Measurements from ENCODE around the gene SNTB2.

SNTB2 gene

DNA sequence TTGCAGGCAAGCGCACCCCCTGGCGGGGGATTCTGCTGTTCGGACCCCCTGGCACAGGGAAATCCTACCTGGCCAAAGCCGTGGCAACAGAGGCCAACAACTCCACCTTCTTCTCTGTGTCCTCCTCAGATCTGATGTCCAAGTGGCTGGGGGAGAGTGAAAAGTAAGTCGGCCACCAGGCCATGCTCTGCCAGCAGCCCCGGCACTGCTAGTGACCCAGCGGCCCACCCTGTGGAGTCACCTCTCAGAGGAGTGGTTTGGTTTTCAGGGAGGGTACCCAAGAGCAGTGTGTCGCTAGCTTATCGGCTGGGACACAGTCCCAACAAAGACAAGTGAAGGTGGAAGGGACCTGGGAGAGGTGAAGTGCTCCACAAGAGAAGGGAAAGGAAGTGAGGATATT, 132.4 kb downstream of the SNTB2 start:
- Histone ChIP-seq H3K27me3 (ENCODE audit: control insufficient read depth in 5 of 5, insufficient read depth in 4 of 5, low read length in 5 of 5) (no peaks in the 10 kb centered on the region), H3K27ac (ENCODE audit: low read depth, low read length) (no peak overlapping the region), H3K4me3 (ENCODE audit: low read depth in 1 of 5, low read length in 5 of 5) (no peak overlapping the region), H3K9me3 (ENCODE audit: control insufficient read depth in 5 of 5, low read length in 5 of 5) (no peaks in the 10 kb centered on the region), H3K4me1 (ENCODE audit: control insufficient read depth in 5 of 5, insufficient read depth in 5 of 5, low read length in 5 of 5) (peaks cover 0 to 18% (median 11%) of the 10 kb centered on the region in 5 donors), H3K36me3 (ENCODE audit: control insufficient read depth in 5 of 5, insufficient read depth in 5 of 5, low read length in 5 of 5) (peaks cover 0 to 92% (median 85%) of the 10 kb centered on the region in 5 donors), H3K9ac (ENCODE audit: low read length in 5 of 5) (no peak overlapping the region)

DNA sequence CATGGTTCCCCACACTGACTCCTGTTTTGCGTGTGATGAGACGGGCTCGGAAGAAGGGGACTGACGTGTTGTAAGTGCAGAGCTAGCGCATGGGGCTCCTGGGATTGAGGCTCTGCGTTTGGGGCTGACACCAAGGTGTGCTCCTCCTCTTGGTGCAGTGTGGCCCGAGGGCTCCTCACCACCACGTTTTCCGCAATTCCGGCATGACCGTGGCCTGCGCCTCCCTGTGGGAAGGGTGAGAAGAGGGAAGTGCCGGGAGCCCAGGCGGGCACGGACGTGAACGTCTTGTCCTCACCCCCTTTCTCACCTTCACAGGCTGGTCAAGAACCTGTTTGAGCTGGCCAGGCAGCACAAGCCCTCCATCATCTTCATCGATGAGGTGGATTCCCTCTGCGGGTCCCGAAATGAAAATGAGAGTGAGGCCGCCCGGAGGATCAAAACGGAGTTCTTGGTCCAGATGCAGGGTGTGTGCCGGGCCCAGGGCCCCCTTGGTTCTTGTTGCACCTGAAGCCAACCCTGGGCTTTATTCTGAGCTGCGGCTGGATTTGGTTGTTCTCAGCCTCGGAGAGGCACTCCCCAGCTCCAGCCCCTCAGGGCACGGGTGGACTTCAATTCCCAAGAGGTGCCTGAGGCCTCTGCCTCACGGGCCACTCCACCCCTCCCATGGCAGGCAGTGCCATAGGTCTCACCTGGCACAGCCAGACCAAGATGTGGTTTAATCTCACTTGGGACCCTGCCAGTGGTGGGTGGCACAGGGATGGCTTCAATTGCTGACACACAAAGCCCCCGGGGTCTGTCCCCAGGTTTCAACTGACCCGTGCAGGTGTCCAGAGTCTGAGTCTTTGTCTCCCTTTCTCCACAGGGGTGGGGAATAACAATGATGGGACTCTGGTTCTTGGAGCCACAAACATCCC, 133.1 kb downstream of the SNTB2 start:
- Histone ChIP-seq H3K9me3 (ENCODE audit: control insufficient read depth in 5 of 5, low read length in 5 of 5) (no peaks in the 10 kb centered on the region), H3K27me3 (ENCODE audit: control insufficient read depth in 5 of 5, insufficient read depth in 4 of 5, low read length in 5 of 5) (no peaks in the 10 kb centered on the region), H3K27ac (ENCODE audit: low read depth, low read length) (no peak overlapping the region), H3K36me3 (ENCODE audit: control insufficient read depth in 5 of 5, insufficient read depth in 5 of 5, low read length in 5 of 5) (peaks cover 0 to 94% (median 88%) of the 10 kb centered on the region in 5 donors), H3K4me3 (ENCODE audit: low read depth in 1 of 5, low read length in 5 of 5) (no peak overlapping the region), H3K4me1 (ENCODE audit: control insufficient read depth in 5 of 5, insufficient read depth in 5 of 5, low read length in 5 of 5) (peaks cover 0 to 20% (median 15%) of the 10 kb centered on the region in 5 donors), H3K9ac (ENCODE audit: low read length in 5 of 5) (no peak overlapping the region)

DNA sequence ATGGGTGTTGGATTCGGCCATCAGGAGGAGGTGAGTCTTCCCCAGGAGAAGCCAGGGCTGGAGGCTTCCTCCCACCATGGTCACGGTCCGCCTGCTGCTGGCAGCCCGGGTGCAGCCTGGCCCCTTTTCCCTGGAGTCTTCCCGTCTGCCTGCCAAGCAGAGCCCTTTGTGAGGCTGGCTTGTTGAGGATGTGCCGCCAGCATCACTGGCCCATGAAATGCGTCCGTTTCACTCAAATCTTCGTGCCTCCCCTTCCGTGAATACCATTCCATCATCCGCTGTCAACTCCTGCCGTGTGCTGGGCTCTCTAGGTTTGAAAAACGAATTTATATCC, 133.7 kb downstream of the SNTB2 start:
- no peak overlapping the region for H3K9ac ChIP-seq (ENCODE audit: low read length in 5 of 5)
- no peaks in the 10 kb centered on the region for H3K27me3 ChIP-seq (ENCODE audit: control insufficient read depth in 5 of 5, insufficient read depth in 4 of 5, low read length in 5 of 5)
- peaks cover 0 to 16% (median 11%) of the 10 kb centered on the region in 5 donors for H3K4me1 ChIP-seq (ENCODE audit: control insufficient read depth in 5 of 5, insufficient read depth in 5 of 5, low read length in 5 of 5)
- no peak overlapping the region for H3K4me3 ChIP-seq (ENCODE audit: low read depth in 1 of 5, low read length in 5 of 5)
- peaks cover 0 to 91% (median 86%) of the 10 kb centered on the region in 5 donors for H3K36me3 ChIP-seq (ENCODE audit: control insufficient read depth in 5 of 5, insufficient read depth in 5 of 5, low read length in 5 of 5)
- no peak overlapping the region for H3K27ac ChIP-seq (ENCODE audit: low read depth, low read length)
- no peaks in the 10 kb centered on the region for H3K9me3 ChIP-seq (ENCODE audit: control insufficient read depth in 5 of 5, low read length in 5 of 5)

- Histone ChIP-seq H3K27ac (ENCODE audit: low read depth, low read length) (no peak overlapping the region), H3K36me3 (ENCODE audit: control insufficient read depth in 5 of 5, insufficient read depth in 5 of 5, low read length in 5 of 5) (peaks cover 0 to 91% (median 86%) of the 10 kb centered on the region in 5 donors), H3K4me1 (ENCODE audit: control insufficient read depth in 5 of 5, insufficient read depth in 5 of 5, low read length in 5 of 5) (peaks cover 2 to 20% (median 10%) of the 10 kb centered on the region in 5 donors), H3K9ac (ENCODE audit: low read length in 5 of 5) (no peak overlapping the region), H3K4me3 (ENCODE audit: low read depth in 1 of 5, low read length in 5 of 5) (no peak overlapping the region), H3K9me3 (ENCODE audit: control insufficient read depth in 5 of 5, low read length in 5 of 5) (no peaks in the 10 kb centered on the region), H3K27me3 (ENCODE audit: control insufficient read depth in 5 of 5, insufficient read depth in 4 of 5, low read length in 5 of 5) (no peaks in the 10 kb centered on the region)
Measured at GRCh38 chr16:69321080-69321479, 134.1 kb downstream of the SNTB2 start.

DNA sequence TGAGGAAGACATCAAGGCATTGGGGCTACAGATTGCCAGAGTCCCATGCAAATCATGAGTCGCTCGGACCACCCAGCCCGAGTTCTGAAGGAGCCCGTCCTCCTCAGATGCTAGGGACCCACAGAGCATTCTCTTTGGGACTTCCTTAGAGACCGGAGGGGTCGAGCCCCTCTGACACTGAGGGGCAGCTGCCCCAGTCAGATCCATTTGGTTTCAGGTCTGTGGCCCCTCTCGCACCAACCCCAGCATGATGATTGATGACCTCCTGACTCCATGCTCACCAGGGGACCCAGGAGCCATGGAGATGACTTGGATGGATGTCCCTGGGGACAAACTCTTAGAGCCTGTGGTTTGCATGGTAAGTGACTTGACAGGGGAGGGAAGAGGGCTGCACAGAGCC, 135.4 kb downstream of the SNTB2 start:
- no peak overlapping the region for H3K27ac ChIP-seq (ENCODE audit: low read depth, low read length)
- peaks cover 6 to 32% (median 17%) of the 10 kb centered on the region in 5 donors for H3K4me1 ChIP-seq (ENCODE audit: control insufficient read depth in 5 of 5, insufficient read depth in 5 of 5, low read length in 5 of 5)
- H3K36me3 ChIP-seq (ENCODE audit: control insufficient read depth in 5 of 5, insufficient read depth in 5 of 5, low read length in 5 of 5), result peaks cover 0 to 87% (median 80%) of the 10 kb centered on the region in 5 donors
- H3K4me3 ChIP-seq (ENCODE audit: low read depth in 1 of 5, low read length in 5 of 5), result no peak overlapping the region
- H3K9ac ChIP-seq (ENCODE audit: low read length in 5 of 5), result no peak overlapping the region
- H3K9me3 ChIP-seq (ENCODE audit: control insufficient read depth in 5 of 5, low read length in 5 of 5), result no peaks in the 10 kb centered on the region
- H3K27me3 ChIP-seq (ENCODE audit: control insufficient read depth in 5 of 5, insufficient read depth in 4 of 5, low read length in 5 of 5), result no peaks in the 10 kb centered on the region

- Histone ChIP-seq H3K36me3 (ENCODE audit: control insufficient read depth in 5 of 5, insufficient read depth in 5 of 5, low read length in 5 of 5) (peaks cover 0 to 85% (median 76%) of the 10 kb centered on the region in 5 donors), H3K4me1 (ENCODE audit: control insufficient read depth in 5 of 5, insufficient read depth in 5 of 5, low read length in 5 of 5) (peaks cover 6 to 41% (median 24%) of the 10 kb centered on the region in 5 donors), H3K9me3 (ENCODE audit: control insufficient read depth in 5 of 5, low read length in 5 of 5) (no peaks in the 10 kb centered on the region), H3K27ac (ENCODE audit: low read depth, low read length) (no peak overlapping the region), H3K27me3 (ENCODE audit: control insufficient read depth in 5 of 5, insufficient read depth in 4 of 5, low read length in 5 of 5) (no peaks in the 10 kb centered on the region), H3K4me3 (ENCODE audit: low read depth in 1 of 5, low read length in 5 of 5) (no peak overlapping the region), H3K9ac (ENCODE audit: low read length in 5 of 5) (peak overlapping the region in 1 of 5 donors; percentile 47)
Measured at GRCh38 chr16:69323415-69323814, 136.5 kb downstream of the SNTB2 start.

- no peak overlapping the region for H3K4me3 ChIP-seq (ENCODE audit: low read depth in 1 of 5, low read length in 5 of 5)
- peaks cover 0 to 80% (median 71%) of the 10 kb centered on the region in 5 donors for H3K36me3 ChIP-seq (ENCODE audit: control insufficient read depth in 5 of 5, insufficient read depth in 5 of 5, low read length in 5 of 5)
- H3K4me1 ChIP-seq (ENCODE audit: control insufficient read depth in 5 of 5, insufficient read depth in 5 of 5, low read length in 5 of 5), result peaks cover 6 to 48% (median 31%) of the 10 kb centered on the region in 5 donors
- no peaks in the 10 kb centered on the region for H3K9me3 ChIP-seq (ENCODE audit: control insufficient read depth in 5 of 5, low read length in 5 of 5)
- no peaks in the 10 kb centered on the region for H3K27me3 ChIP-seq (ENCODE audit: control insufficient read depth in 5 of 5, insufficient read depth in 4 of 5, low read length in 5 of 5)
- H3K9ac ChIP-seq (ENCODE audit: low read length in 5 of 5), result no peak overlapping the region
- H3K27ac ChIP-seq (ENCODE audit: low read depth, low read length), result no peak overlapping the region
Measured at GRCh38 chr16:69324013-69324531, 137.1 kb downstream of the SNTB2 start.

DNA sequence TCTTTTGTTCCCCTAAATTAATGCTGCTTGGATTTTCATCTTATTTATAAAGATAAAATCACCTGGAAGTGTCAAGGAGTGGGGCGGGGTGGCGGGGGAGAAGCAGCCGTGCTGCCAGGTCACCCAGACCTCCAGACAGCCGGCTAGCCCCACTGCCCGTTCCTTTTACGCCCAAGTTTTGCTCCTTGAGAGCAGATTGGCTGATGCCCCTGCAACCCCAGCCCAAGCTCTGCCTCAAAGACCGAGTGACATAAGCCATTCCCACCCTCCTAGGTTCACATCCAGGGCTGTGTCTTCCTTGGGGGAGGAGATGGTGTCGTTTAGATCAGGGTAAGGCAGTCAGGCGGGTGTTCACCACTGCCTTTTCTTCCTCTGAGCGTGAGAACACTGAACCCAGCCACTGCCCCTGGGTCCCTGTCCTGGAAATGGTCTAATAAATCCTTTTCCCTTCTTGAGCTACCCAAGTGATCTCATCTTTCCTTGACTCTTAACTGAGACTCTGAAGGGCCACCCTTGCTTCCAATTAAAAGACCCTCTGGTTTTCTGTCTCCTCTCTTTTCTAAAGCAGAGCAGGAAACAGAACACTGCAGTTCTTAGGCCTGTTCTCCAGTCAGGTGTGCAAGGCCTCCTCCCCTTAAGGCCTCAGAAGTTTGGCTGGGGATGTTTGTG, 137.8 kb downstream of the SNTB2 start:
- no peak overlapping the region for H3K4me3 ChIP-seq (ENCODE audit: low read depth in 1 of 5, low read length in 5 of 5)
- no peak overlapping the region for H3K27ac ChIP-seq (ENCODE audit: low read depth, low read length)
- peaks cover 0 to 73% (median 64%) of the 10 kb centered on the region in 5 donors for H3K36me3 ChIP-seq (ENCODE audit: control insufficient read depth in 5 of 5, insufficient read depth in 5 of 5, low read length in 5 of 5)
- no peaks in the 10 kb centered on the region for H3K9me3 ChIP-seq (ENCODE audit: control insufficient read depth in 5 of 5, low read length in 5 of 5)
- H3K4me1 ChIP-seq (ENCODE audit: control insufficient read depth in 5 of 5, insufficient read depth in 5 of 5, low read length in 5 of 5), result peaks cover 7 to 54% (median 37%) of the 10 kb centered on the region in 5 donors
- no peaks in the 10 kb centered on the region for H3K27me3 ChIP-seq (ENCODE audit: control insufficient read depth in 5 of 5, insufficient read depth in 4 of 5, low read length in 5 of 5)
- no peak overlapping the region for H3K9ac ChIP-seq (ENCODE audit: low read length in 5 of 5)

DNA sequence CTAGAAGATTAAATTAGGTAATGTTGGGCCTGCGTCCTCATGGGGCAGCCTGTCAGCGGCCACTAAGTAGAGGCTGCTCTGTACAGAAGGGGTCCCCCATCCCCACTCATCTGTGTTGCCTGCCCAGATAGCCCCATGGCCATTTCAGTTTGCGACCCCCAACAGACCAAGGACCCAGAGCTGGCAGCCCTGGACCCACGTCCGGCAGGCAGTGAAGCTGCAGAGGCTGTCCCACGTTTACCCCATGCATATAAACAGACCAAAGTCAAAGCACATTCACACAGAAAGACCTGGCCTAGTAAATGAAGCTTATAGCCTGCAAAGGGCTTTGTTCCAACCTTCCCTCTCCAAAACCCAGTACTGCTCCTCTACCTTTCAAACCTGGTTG, 138.8 kb downstream of the SNTB2 start:
- Histone ChIP-seq H3K27ac (ENCODE audit: low read depth, low read length) (no peak overlapping the region), H3K9me3 (ENCODE audit: control insufficient read depth in 5 of 5, low read length in 5 of 5) (no peaks in the 10 kb centered on the region), H3K4me3 (ENCODE audit: low read depth in 1 of 5, low read length in 5 of 5) (no peak overlapping the region), H3K36me3 (ENCODE audit: control insufficient read depth in 5 of 5, insufficient read depth in 5 of 5, low read length in 5 of 5) (peaks cover 0 to 63% (median 54%) of the 10 kb centered on the region in 5 donors), H3K9ac (ENCODE audit: low read length in 5 of 5) (peak overlapping the region in 1 of 5 donors; percentile 23), H3K27me3 (ENCODE audit: control insufficient read depth in 5 of 5, insufficient read depth in 4 of 5, low read length in 5 of 5) (no peaks in the 10 kb centered on the region), H3K4me1 (ENCODE audit: control insufficient read depth in 5 of 5, insufficient read depth in 5 of 5, low read length in 5 of 5) (peaks cover 7 to 59% (median 43%) of the 10 kb centered on the region in 5 donors)
